Transverse colon (tissue), 4 donors: ENCODE data around the gene ZNF652. TPM values are rescaled to one million over a fixed set of nuclear protein-coding genes. Genes with fewer than 3 reads are reported as not detected.
"Not testable (repeated sequence)": the region's sequence is repeated elsewhere in the genome, so short reads cannot be mapped to it uniquely, and the experiment has no call there.

Source experiments
- DNase-seq: peaks from one replicate; pipeline ENCODE4 v3.0.0-alpha.2; 2019
- H3K27ac ChIP-seq, 4 donors: fragments of 200-600 bp; sonication (generic); 2 replicates each; pipeline ENCODE4 v1.5.1; 2016 to 2018; ENCODE audit warnings: inconsistent platforms in 4 of 4
- H3K27me3 ChIP-seq: fragments of 200-600 bp; sonication (generic); 2 replicates; pipeline ENCODE4 v1.5.1; 2017; ENCODE audit warnings: inconsistent platforms
- H3K36me3 ChIP-seq, 4 donors: fragments of 200-600 bp; sonication (generic); 2 replicates each; pipeline ENCODE4 v1.5.1; 2017 to 2019; ENCODE audit warnings: inconsistent platforms in 4 of 4
- H3K4me1 ChIP-seq, 4 donors: fragments of 200-600 bp; sonication (generic); 2 replicates each; pipeline ENCODE4 v1.5.1; 2017 to 2020; ENCODE audit warnings: inconsistent platforms in 4 of 4
- H3K4me3 ChIP-seq, 4 donors: fragments of 200-600 bp; sonication (generic); 1 replicate in 1 of 4; 2 replicates in 3 of 4; pipeline versions ENCODE4 v1.5.1 to v1.6.1; 2017 to 2019; ENCODE audit warnings: inconsistent platforms in 4 of 4
- H3K9me3 ChIP-seq, 2 donors: fragments of 200-600 bp; sonication (generic); 2 replicates each; pipeline ENCODE4 v1.5.1; 2017 to 2019; ENCODE audit warnings: inconsistent platforms in 2 of 2
- CTCF ChIP-seq, 5 experiments: fragments of 200-600 bp in 3 of 5; fragments of 450-650 bp in 2 of 5; sonication (generic) in 3 of 5; IDR thresholded peaks; 1 replicate in 2 of 5; 2 replicates in 3 of 5; pipeline ENCODE4 v1.5.1; 2016 to 2017; ENCODE audit warnings: antibody characterized with exemption in 5 of 5, inconsistent platforms in 3 of 5, mild to moderate bottlenecking in 2 of 5, moderate library complexity in 1 of 5
- EP300 ChIP-seq: sonication (generic); formaldehyde crosslinking; IDR thresholded peaks from one replicate; pipeline ENCODE4 v1.6.1; 2017; ENCODE audit warnings: antibody characterized with exemption, low read depth
- POLR2A ChIP-seq: fragments of 450-650 bp; IDR thresholded peaks from one replicate; pipeline ENCODE4 v1.6.1; 2016; ENCODE audit warnings: antibody characterized with exemption, mild to moderate bottlenecking, moderate library complexity
- POLR2AphosphoS5 ChIP-seq, 3 donors: sonication (generic); formaldehyde crosslinking; IDR thresholded peaks; one replicate each; pipeline ENCODE4 v1.6.1; 2016; ENCODE audit warnings: antibody characterized with exemption in 3 of 3
- WGBS, 2 donors: methylation state at CpG; one replicate each; pipeline ENCODE4 v1.1.5; 2018; ENCODE audit warnings: low coverage in 1 of 2; 5-methylcytosine and 5-hydroxymethylcytosine counted together
- in situ Hi-C, 4 donors: fragments of 200-750 bp; cut with MboI; loops; one replicate each; pipeline versions ENCODE4 v1.15.0 to v1.15.1; 2017; ENCODE audit warnings: low sequenced_read_pairs in 3 of 4, low pct_ligation_motif_present in 1 of 4, low pct_unique_long_range_greater_than_20kb in 1 of 4
- intact Hi-C: fragments of 100-400 bp; cut with DNase I; formaldehyde crosslinking; loops from one replicate; pipeline ENCODE4 v1.15.1; 2023; ENCODE audit warnings: low total_unique reads
- total RNA-seq, 4 donors: library from RNA; depleted of rRNA; stranded (reverse); fragments of >200 nt; gene quantifications; one replicate each; pipeline ENCODE4 v1.1.0, GENCODE V29; 2016

Gene ZNF652
- total RNA-seq, 4 donors from 2014 or later: 25.8 to 55.6 (median 50.2) TPM

GRCh38 chr17:49277638-49278037 is 84.4 kb downstream of the ZNF652 start:
- Histone ChIP-seq H3K36me3 (no peaks in the 10 kb centered on the region), H3K4me3 (no peak overlapping the region), H3K27me3 (no peaks in the 10 kb centered on the region), H3K4me1 (no peaks in the 10 kb centered on the region), H3K27ac (no peak overlapping the region), H3K9me3 (no peaks in the 10 kb centered on the region)
- in situ Hi-C loops (no loop called here), intact Hi-C loops (no loop called here)
- TF ChIP-seq CTCF (IDR thresholded peaks at IDR 0.05): no peak
- TF ChIP-seq EP300: no peak
- no peak for TF ChIP-seq POLR2AphosphoS5 (IDR thresholded peaks at IDR 0.05)
- TF ChIP-seq POLR2A: no peak
- no peak for DNase-seq
- 94% methylated on average over 13 of the region's 13 CpGs; no CpG with 5 or more reads in 1 of the 2 donors for WGBS, 2 donors

- in situ Hi-C loops, H3K9me3 ChIP-seq, H3K27ac ChIP-seq, intact Hi-C loops, H3K4me3 ChIP-seq, H3K36me3 ChIP-seq, H3K27me3 ChIP-seq, H3K4me1 ChIP-seq, DNase-seq: not testable (repeated sequence)
- 94% methylated on average over 12 of the region's 12 CpGs; no CpG with 5 or more reads in 1 of the 2 donors for WGBS, 2 donors
Observed at GRCh38 chr17:49275981-49276380, 86.1 kb downstream of the ZNF652 start.

GRCh38 chr17:49269356-49269755 is 92.7 kb downstream of the ZNF652 start:
- no peaks in the 10 kb centered on the region for H3K9me3 ChIP-seq
- in situ Hi-C loops: no loop called here
- WGBS, 2 donors: 67 to 88% methylated on average over 1 to 5 of the region's 5 CpGs
- no peaks in the 10 kb centered on the region for H3K36me3 ChIP-seq
- H3K4me3 ChIP-seq: no peak overlapping the region
- intact Hi-C loops: no loop called here
- TF ChIP-seq POLR2AphosphoS5 (IDR thresholded peaks at IDR 0.05): no peak
- no peak for TF ChIP-seq CTCF (IDR thresholded peaks at IDR 0.05)
- TF ChIP-seq POLR2A: no peak
- no peak for DNase-seq
- H3K27me3 ChIP-seq: no peaks in the 10 kb centered on the region
- H3K4me1 ChIP-seq: no peaks in the 10 kb centered on the region
- no peak overlapping the region for H3K27ac ChIP-seq

GRCh38 chr17:49267912-49268311 is 94.1 kb downstream of the ZNF652 start:
- in situ Hi-C loops: no loop called here
- no peak for DNase-seq
- H3K4me3 ChIP-seq: no peak overlapping the region
- H3K27ac ChIP-seq: no peak overlapping the region
- H3K4me1 ChIP-seq: no peaks in the 10 kb centered on the region
- H3K27me3 ChIP-seq: no peaks in the 10 kb centered on the region
- WGBS, 2 donors: 86 to 100% methylated on average over 1 to 3 of the region's 3 CpGs
- no peak for TF ChIP-seq CTCF (IDR thresholded peaks at IDR 0.05)
- no peak for TF ChIP-seq EP300
- no peak for TF ChIP-seq POLR2A
- no peak for TF ChIP-seq POLR2AphosphoS5 (IDR thresholded peaks at IDR 0.05)
- H3K9me3 ChIP-seq: no peaks in the 10 kb centered on the region
- intact Hi-C loops: no loop called here
- H3K36me3 ChIP-seq: no peaks in the 10 kb centered on the region

- intact Hi-C loops (no loop called here), in situ Hi-C loops (no loop called here)
- no peak for TF ChIP-seq POLR2A
- no peak for TF ChIP-seq EP300
- no peak for TF ChIP-seq POLR2AphosphoS5 (IDR thresholded peaks at IDR 0.05)
- TF ChIP-seq CTCF (IDR thresholded peaks at IDR 0.05): no peak
Observed at GRCh38 chr17:49266233-49266632, 95.8 kb downstream of the ZNF652 start.

GRCh38 chr17:49261540-49261939 is 100.5 kb downstream of the ZNF652 start:
- H3K36me3 ChIP-seq, intact Hi-C loops, H3K9me3 ChIP-seq, H3K27ac ChIP-seq, DNase-seq, H3K27me3 ChIP-seq, in situ Hi-C loops, H3K4me3 ChIP-seq, H3K4me1 ChIP-seq: not testable (repeated sequence)
- 82 to 92% methylated on average over 2 to 9 of the region's 9 CpGs for WGBS, 2 donors

More at GRCh38 chr17:49266233-49266632, 95.8 kb downstream of the ZNF652 start:
- 88% methylated on average over 2 of the region's 2 CpGs; no CpG with 5 or more reads in 1 of the 2 donors for WGBS, 2 donors
- DNase-seq: no peak
- H3K4me3 ChIP-seq: no peak overlapping the region
- H3K9me3 ChIP-seq: no peaks in the 10 kb centered on the region
- H3K27ac ChIP-seq: no peak overlapping the region
- no peaks in the 10 kb centered on the region for H3K27me3 ChIP-seq
- no peaks in the 10 kb centered on the region for H3K36me3 ChIP-seq
- H3K4me1 ChIP-seq: no peaks in the 10 kb centered on the region
